Hypothalamus (tissue), 51 donors: Measurements from ENCODE around the gene ACOT11.
"Not testable (repeated sequence)": the region's sequence is repeated elsewhere in the genome, so short reads cannot be mapped to it uniquely, and the experiment has no call there.

Source experiments
- DNase-seq, 51 donors: peaks; one replicate each; lab custom pipeline; 2025; lab: John Stamatoyannopoulos, UW

ACOT11 gene

DNA sequence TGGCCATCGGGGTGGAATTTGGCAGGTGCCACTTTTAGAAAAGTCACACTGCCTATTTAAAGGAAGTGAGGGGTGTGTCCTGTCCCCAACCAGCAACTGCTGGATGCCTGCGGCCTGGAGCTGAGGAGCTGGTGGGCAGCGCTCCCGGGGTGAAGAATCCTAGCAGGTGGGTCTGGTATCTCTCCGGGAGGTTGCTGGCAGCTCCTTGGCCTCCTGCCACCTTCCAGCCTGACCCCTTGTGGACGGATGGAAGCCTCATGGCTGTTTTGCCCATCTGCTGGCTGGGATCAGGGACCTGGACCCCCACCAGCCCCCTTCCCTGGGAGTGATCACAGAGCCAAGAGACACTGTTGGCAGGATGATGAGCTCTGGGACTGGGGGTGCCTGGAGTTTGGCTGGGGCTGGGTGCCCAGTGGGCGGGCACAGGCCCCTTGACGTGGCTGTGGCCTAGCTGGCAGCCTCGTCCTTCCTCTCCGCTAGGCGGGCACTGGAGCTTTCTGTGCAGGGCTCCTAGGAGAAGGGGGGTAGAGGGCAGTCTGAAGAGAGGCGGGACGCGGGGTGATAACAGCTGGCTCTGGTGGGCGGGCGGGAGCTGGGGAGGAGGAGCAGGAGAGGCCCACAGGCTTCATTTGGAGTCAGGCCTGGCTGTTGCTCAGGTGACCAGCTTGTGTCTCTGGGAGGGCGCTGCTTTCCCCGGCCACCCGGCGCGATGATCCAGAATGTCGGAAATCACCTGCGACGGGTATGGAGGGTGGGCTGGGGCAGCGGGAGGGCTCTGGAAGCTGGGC lies at the start of gene ACOT11:
TSS of gene ACOT11 (plus strand) at position 628 of the 788 bp plus-strand sequence. CDS start at position 710, 82 bp downstream.
- DNase-seq, result peak in 49 of 51 donors; percentile 32 to 92 (median 80)

DNA sequence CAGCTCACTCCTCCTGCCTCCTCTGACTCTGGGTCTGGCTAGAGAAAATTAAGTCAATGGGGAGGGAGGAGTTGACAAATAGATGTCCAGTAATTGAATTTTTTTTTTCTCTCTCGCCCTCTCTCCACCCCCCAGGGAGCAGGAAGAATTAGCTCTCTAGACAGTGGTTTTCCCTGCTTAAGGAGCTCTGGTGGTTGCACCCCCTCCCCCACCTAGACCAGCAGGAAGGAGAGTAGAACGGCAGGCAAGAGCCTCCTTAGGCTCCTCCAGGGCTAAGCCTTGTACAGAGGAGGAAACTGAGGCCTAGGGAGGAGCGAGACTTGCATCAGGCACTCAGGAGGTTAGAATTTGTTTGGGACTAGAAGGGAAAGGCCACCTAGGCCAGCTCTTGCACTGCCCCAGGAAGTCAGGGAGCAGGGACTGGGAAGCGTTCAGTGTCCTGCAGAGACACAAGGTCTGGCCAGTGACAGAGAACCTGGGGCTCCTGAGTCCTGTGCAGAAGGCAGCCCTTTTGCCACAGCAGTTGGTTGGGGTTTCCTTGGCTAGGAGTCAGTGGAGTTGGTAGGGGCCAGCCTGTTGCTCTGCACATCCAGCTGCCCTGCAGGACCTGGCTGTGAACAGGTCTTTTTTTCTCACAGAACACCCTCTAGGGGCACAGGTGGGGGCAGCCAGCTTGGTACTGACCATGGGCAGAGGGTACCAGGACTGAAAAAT lies 49.5 kb upstream of the ACOT11 start:
- DNase-seq, result no peak

- no peak for DNase-seq
These were observed 49.0 kb upstream of the ACOT11 start for GRCh38 chr1:54499097-54499359.

DNA sequence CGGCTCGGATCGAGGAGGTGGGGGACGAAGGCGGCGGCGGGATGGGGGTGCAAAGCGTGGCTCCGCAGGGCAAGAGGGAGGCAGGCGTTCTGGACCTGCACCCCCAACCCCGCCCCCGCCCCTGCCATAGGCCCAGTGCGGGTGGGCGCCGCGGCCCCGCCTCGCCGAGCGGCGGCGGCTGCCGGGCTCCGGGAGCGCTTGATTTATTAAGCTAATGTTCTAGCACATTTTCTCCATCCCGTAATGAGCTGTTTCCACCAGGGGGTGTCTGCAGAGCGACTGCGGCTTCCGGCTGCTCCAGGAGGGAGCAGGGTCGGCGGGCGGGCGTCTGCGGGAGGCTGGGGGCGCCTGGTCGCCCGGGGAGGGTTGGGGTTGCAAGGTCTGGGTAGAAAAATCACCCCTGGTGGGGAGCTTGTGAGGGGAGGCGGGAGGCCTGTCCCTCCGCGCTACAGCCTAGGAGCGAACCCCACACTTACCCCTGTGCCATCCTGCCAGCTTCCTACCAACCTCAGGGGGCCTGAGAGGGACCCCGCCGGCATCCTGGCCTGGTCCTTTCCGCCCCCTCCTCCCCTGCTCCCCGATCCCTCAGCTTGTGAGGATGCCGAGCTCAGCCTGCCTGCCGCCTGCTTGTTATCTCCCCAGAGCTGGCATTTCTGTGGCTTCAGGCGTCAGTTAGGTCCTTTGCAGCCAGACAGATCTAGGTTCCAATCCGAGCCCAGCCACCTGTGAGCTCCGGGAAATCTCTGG lies 48.5 kb upstream of the ACOT11 start:
- peak in 13 of 51 donors; percentile 9 to 44 (median 29) for DNase-seq

DNA sequence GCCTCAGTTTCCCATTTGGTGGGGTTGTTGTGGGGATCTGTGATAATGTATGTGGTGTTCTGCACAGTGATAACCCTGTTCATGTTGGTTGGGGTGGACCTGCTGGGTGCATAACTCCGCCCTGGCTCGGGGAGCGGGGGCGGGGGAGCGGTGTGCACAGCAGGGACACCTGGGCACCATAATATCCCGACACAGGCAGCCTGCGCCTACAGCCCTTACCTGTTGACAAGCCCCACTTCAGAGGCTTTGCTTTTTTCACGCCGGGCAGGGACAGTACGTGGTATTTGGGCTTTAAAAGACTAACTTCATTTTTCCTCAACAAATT lies 48.0 kb upstream of the ACOT11 start:
- DNase-seq, result no peak

DNA sequence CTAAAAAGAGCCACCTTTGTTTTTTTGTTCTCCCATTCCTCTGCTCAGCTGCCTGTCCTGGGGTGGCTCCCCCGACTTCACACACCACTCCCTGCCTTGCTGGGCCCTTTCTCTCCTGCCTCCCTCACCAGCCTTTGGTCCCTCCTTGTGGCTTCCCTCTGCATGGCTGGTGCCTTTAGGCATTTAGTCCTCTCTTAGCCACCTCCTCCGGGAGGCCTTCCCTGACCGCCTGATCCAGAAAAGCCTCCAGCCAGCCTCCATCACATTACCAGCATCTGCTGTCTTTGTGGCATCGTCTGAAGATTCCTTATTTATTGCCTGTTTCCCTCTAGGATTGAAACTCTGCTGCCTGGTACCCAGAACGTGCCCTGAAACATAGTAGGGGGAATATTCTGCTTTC lies 46.2 kb upstream of the ACOT11 start:
- DNase-seq, result no peak

- DNase-seq, result no peak
These were observed 45.7 kb upstream of the ACOT11 start for GRCh38 chr1:54502342-54502741.

DNA sequence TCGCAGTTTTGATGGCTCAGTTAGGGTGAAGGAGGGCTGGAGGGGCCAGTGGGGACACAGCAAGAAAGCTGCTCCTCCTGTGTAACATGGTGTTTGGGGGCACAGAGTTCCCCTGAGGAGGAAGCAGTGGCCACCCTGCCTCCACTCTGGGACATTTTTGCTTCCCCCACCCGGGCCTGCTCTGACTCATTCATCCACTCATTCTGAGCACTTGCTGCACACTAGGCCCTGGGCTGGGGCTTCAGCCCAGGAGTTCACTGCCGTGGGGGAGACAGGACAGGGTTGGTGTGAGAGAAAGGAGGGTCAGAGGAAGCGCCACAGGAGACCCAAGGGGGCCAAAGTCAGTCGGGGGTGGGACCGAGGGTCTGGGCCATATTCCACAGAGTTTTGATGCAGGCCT lies 41.4 kb upstream of the ACOT11 start:
- no peak for DNase-seq

DNA sequence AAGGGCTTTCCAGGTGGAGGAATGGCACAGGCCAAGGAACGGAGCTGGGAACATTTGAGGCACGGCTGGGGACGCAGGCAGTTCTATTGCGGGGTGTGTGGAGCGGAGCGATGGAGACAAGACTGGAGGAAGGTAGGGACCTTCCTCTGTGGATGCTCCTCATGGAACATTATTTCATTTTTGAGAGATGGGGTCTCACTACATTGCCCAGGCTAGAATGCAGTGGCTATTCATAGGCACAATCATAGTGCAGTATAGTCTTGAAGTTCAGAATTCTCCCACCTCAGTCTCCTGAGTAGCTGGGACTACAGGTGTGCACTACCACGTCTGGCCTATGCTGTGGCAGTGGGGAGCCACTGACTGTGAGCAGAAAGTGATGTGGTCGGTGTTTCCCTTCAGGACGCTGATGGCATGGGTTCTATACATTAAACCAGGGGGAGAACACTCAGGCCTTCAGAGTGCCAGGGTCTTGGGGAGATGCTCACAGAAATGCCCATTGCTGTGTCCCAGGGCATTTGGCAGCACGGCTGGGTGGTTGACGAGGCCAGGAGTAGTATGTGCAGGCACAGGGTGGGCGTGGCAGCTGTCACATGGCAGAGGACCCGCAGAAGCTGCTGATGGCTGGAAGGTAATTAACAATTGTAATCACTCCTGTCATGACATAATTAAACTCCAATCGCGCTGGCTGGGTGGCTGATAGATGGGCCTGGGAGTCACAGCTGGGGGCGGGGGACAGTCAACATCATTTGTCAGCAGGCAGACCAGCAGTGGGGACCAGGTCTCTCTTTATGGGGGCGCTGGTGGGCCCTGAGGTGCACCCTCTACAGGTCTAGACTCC lies 40.8 kb upstream of the ACOT11 start:
- no peak for DNase-seq

DNA sequence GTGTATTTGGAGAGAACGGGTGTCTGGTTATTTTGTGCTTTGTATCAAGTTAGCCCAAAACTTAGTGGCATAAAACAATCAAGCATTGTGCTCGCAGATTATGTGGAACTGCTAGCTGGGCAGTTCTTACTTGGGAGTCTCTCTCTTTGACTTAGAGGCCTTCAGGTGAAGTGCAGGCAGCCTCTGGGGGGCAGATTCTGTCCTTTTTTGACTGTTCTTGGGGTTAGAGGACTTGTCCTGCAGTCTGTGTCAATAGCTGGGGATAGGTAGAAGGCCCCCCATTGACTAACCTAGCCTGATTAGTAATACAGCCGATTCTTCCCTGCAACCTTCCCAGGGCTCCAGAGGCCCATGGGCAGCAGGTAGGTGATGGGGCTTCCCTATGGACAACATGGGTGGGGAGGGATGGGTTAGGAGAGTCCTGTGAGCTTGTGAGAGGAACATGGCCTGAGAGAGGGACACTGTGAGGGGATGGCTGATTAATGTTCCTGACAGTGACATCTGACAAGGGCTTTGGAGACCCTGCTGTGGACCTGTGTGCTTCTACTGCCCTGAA lies 37.2 kb upstream of the ACOT11 start:
- DNase-seq, result no peak

DNA sequence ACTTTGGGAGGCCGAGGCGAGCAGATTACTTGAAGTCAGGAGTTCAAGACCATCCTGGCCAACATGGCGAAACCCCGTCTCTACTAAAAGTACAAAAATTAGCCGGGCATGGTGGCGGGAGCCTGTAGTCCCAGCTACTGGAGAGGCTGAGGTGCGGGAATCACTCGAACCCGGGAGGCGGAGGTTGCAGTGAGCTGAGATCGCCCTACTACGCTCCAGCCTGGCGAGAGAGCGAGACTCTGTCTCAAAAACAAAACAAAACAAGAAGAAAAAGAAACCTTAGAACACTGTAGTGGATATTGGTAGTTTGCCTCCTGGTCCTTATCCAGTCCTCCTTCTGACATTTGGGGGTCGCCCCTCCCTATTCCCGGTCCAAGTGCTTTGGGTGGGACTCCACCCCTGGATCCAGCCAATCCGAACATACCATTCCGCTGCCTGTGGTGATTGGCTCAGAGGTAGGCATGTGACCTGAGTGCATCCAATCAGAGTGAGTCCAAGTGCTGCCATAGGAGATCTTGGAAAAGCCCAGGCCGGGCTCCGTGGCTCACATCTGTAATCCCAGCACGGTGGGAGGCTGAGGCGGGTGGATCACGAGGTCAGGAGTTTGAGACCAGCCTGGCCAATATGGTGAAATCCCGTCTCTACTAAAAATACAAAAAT lies 34.0 kb upstream of the ACOT11 start:
- DNase-seq, result not testable (repeated sequence)

- no peak for DNase-seq
These were observed 31.6 kb upstream of the ACOT11 start for GRCh38 chr1:54516249-54516920.

DNA sequence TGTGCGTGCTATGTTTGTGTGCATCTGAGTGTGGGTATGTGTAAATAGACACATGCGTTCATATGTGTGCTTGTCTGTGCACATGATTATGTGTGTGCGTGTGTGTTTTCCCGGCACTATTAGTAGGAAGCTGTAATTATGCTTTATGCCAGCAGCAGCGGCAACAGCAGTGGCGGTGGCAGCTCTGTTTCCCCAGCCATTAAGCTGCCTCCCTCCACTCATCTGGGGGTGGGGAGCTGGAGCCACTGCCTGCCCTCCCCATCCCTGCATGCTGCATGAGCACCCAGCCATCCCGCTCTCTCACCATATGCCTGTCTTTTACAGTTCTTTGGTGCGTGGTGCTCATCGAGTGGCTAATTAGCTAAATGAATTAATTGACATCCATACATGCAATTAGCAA lies 30.5 kb upstream of the ACOT11 start:
- DNase-seq, result peak in 1 of 51 donors; percentile 5

- no peak for DNase-seq
These were observed 29.5 kb upstream of the ACOT11 start for GRCh38 chr1:54518489-54518888.

GRCh38 chr1:54519709-54520108 lies 28.3 kb upstream of the ACOT11 start:
- peak in 1 of 51 donors; percentile 2 for DNase-seq

GRCh38 chr1:54520631-54521321 lies 27.3 kb upstream of the ACOT11 start:
- no peak for DNase-seq

GRCh38 chr1:54526565-54526964 lies 21.5 kb upstream of the ACOT11 start:
- DNase-seq, result not testable (repeated sequence)

DNA sequence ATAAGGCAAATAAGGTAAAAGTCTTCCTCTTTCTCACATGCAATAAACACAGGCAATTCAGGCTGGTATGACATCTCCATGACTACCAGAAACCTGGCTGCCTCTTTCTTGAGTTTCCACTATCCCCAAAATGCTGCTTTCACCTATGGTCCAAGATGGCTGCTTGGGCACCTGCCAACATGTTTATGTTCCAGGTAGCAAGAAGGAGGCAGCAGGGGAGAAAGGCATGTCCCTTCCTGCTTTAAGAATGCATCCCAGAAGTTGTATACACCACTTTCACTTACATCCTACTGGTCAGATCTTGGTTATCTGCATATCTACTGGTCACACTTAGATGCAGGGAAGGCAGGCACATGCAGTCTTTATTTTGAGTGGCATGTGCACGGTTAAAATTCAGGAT lies 19.4 kb upstream of the ACOT11 start:
- DNase-seq, result no peak

GRCh38 chr1:54532033-54532432 lies 16.0 kb upstream of the ACOT11 start:
- no peak for DNase-seq
